ENCODE measurements around the gene IER3.
A peak's percentile ranks its signal among the peaks of the same experiment; 100 is the strongest.
"Not testable (repeated sequence)": the region's sequence is repeated elsewhere in the genome, so short reads cannot be mapped to it uniquely, and the experiment has no call there.

Gene IER3

GRCh38 chr6:30722280-30723112 lies 21.9 kb downstream of the IER3 start:
- DNase-seq = peak; percentile 53

- not testable (repeated sequence) for DNase-seq
These were observed 22.4 kb downstream of the IER3 start for GRCh38 chr6:30722025-30722279.

- DNase-seq = peak; percentile 92
These were observed 22.9 kb downstream of the IER3 start for GRCh38 chr6:30721198-30722024.

- peak; percentile 86 for DNase-seq
These were observed 23.6 kb downstream of the IER3 start for GRCh38 chr6:30720738-30721197.

- peak; percentile 98 for DNase-seq
These were observed 24.3 kb downstream of the IER3 start, which contains the start of gene TUBB for GRCh38 chr6:30719791-30720737. TUBB (plus strand) TSS chr6:30720352; CDS start chr6:30720507, 155 bp downstream.

GRCh38 chr6:30719356-30719755 lies 25.0 kb downstream of the IER3 start:
- no peak for DNase-seq

- DNase-seq = not testable (repeated sequence)
These were observed 26.3 kb downstream of the IER3 start for GRCh38 chr6:30717845-30718720.

- peak; percentile 100 for DNase-seq
These were observed 27.1 kb downstream of the IER3 start, which contains the start of gene MDC1 for GRCh38 chr6:30717129-30717844. MDC1 (minus strand) TSS chr6:30717281; CDS start chr6:30715175, 2,106 bp downstream.

- no peak for DNase-seq
These were observed 27.5 kb downstream of the IER3 start for GRCh38 chr6:30716879-30717128.

GRCh38 chr6:30714263-30714662 lies 30.1 kb downstream of the IER3 start:
- no peak for DNase-seq

- no peak for DNase-seq
These were observed 31.9 kb downstream of the IER3 start for GRCh38 chr6:30712441-30712945.

- DNase-seq = no peak
These were observed 32.5 kb downstream of the IER3 start for GRCh38 chr6:30711758-30712380.

GRCh38 chr6:30709101-30709868 lies 35.1 kb downstream of the IER3 start:
- no peak for DNase-seq

- DNase-seq = peak; percentile 92
These were observed 37.0 kb downstream of the IER3 start for GRCh38 chr6:30707281-30707850.

GRCh38 chr6:30705620-30706019 lies 38.7 kb downstream of the IER3 start:
- no peak for DNase-seq

- DNase-seq = no peak
These were observed 40.5 kb downstream of the IER3 start for GRCh38 chr6:30703821-30704220.

GRCh38 chr6:30703011-30703410 lies 41.3 kb downstream of the IER3 start:
- DNase-seq = no peak

GRCh38 chr6:30700340-30700739 lies 44.0 kb downstream of the IER3 start:
- DNase-seq = no peak

GRCh38 chr6:30696432-30696831 lies 47.9 kb downstream of the IER3 start:
- DNase-seq = no peak

All from COR-L47 (cell line).